ENCODE data around the gene SELP.

GRCh38 chr1:169615803-169616202 is 14.1 kb downstream of the SELP start:
- TF ChIP-seq CTCF (IDR thresholded peaks at IDR 0.05) = no peak
- no peak for TF ChIP-seq ZFX (IDR thresholded peaks at IDR 0.05; ENCODE audit: borderline replicate concordance)
